ENCODE results near the gene FSIP1.

DNA sequence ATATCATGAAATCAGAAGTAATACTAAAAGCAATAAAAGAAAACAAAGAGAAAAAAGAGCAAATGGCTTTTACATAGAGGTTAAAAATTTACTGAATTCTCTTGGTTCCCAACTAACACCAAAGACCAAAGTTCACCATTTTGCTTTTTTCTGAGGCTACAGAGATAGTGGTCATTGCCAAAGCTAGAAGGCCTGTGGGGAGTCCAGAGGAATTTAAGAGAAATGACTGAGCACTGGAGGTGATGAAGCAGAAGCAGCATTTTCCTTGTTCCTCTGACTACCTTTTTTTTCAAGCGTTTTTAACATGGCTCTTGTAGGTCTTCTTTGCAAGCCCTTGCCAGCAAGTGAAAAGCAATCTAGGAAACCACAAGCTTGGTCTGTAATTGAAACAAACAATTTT, 143.6 kb downstream of the FSIP1 start:
- TF ChIP-seq, protein P1, sequence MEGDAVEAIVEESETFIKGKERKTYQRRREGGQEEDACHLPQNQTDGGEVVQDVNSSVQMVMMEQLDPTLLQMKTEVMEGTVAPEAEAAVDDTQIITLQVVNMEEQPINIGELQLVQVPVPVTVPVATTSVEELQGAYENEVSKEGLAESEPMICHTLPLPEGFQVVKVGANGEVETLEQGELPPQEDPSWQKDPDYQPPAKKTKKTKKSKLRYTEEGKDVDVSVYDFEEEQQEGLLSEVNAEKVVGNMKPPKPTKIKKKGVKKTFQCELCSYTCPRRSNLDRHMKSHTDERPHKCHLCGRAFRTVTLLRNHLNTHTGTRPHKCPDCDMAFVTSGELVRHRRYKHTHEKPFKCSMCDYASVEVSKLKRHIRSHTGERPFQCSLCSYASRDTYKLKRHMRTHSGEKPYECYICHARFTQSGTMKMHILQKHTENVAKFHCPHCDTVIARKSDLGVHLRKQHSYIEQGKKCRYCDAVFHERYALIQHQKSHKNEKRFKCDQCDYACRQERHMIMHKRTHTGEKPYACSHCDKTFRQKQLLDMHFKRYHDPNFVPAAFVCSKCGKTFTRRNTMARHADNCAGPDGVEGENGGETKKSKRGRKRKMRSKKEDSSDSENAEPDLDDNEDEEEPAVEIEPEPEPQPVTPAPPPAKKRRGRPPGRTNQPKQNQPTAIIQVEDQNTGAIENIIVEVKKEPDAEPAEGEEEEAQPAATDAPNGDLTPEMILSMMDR (IDR thresholded peaks at IDR 0.05), result no peak
- no peak for TF ChIP-seq POLR2A (IDR thresholded peaks at IDR 0.05)
